NCI-H2081 treated with DMSO at 0.1 percent for 48 hours (cell line): Measurements from ENCODE around the gene DLK1.

ENCODE experiments used
- DNase-seq: peaks from one replicate; lab custom pipeline; 2025; lab: John Stamatoyannopoulos, UW

DLK1 gene

GRCh38 chr14:100762089-100762515, 35.4 kb downstream of the DLK1 start:
- no peak for DNase-seq

GRCh38 chr14:100762901-100763300, 36.2 kb downstream of the DLK1 start:
- no peak for DNase-seq

- DNase-seq = no peak
These were observed 37.9 kb downstream of the DLK1 start for GRCh38 chr14:100764471-100765115.

GRCh38 chr14:100765296-100765695, 38.6 kb downstream of the DLK1 start:
- DNase-seq = no peak

- no peak for DNase-seq
These were observed 39.3 kb downstream of the DLK1 start for GRCh38 chr14:100765991-100766390.

- DNase-seq = no peak
These were observed 40.5 kb downstream of the DLK1 start for GRCh38 chr14:100767003-100767787.

- DNase-seq = no peak
These were observed 41.3 kb downstream of the DLK1 start for GRCh38 chr14:100767788-100768536.

- DNase-seq = no peak
These were observed 42.6 kb downstream of the DLK1 start for GRCh38 chr14:100769035-100769939.

- DNase-seq = no peak
These were observed 43.4 kb downstream of the DLK1 start for GRCh38 chr14:100770046-100770445.

- DNase-seq = no peak
These were observed 44.0 kb downstream of the DLK1 start for GRCh38 chr14:100770605-100771120.

- DNase-seq = no peak
These were observed 44.6 kb downstream of the DLK1 start for GRCh38 chr14:100771121-100771800.

- no peak for DNase-seq
These were observed 46.0 kb downstream of the DLK1 start for GRCh38 chr14:100772607-100773165.

- DNase-seq = no peak
These were observed 46.9 kb downstream of the DLK1 start for GRCh38 chr14:100773331-100774163.

GRCh38 chr14:100774164-100774537, 47.5 kb downstream of the DLK1 start:
- no peak for DNase-seq

GRCh38 chr14:100775351-100775830, 48.7 kb downstream of the DLK1 start:
- no peak for DNase-seq

GRCh38 chr14:100775831-100776591, 49.3 kb downstream of the DLK1 start:
- no peak for DNase-seq

- DNase-seq = no peak
These were observed 50.1 kb downstream of the DLK1 start for GRCh38 chr14:100776681-100777365.

GRCh38 chr14:100777366-100777817, 50.7 kb downstream of the DLK1 start:
- DNase-seq = no peak
